NK-92 (cell line): ENCODE data around the gene SLC1A2.

Experiments used
- DNase-seq: peaks from one replicate; lab custom pipeline; 2025; ENCODE audit not compliant: unreplicated experiment; lab: John Stamatoyannopoulos, UW

Gene SLC1A2

DNA sequence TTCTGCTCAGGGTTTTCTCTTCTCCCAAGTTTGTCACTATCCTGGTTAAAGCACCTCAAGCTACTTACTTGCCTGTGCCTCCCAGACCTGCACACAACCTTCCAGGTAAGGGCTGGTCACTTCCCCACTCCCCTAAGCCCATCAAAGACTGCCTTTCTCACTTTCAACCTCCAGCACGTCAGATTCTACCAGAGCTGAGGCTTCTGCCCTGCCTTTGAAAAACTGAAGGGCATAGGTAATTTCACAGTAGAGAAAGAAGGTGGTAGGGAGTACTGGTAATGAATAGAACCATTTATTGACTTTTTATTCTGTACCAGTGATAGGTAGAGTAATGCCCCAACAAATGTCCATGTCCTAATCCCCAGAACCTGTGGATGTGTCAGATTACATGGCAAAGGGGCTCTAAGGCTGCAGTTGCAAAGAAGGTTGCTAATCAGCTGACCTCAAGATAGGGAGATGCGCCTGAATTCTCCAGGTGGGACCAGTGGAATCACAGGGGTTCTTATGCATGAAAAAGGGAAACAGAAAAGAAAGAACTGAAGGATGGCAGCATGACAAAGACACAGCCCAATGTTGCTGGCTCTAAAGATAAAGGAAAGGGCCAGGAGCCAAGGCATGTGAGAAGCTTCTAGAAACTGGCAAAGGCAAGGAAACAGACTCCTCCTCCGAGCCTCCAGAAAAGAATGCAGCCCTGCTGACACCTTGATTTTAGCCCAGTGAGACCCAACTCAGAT is 89.0 kb downstream of the SLC1A2 start:
- no peak for DNase-seq

DNA sequence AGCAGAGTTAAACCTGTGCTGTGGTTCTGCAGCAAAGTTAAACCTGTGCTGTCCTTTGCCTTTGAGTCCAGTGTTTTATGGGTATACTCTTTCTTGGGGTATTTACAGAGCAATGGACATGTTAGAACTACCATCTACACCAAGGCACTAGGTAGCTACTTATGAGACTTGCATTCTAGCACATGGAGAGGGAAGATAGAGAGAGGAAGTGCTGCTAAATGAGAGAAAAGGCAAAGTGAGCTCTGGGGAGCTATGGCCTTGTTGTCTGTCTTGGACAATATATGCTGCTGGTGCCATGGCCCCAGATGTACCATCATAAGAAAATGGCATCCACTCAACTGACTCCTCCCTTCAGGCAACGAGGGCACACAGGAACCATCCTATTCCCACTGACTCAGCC is 91.5 kb downstream of the SLC1A2 start:
- DNase-seq, result no peak

DNA sequence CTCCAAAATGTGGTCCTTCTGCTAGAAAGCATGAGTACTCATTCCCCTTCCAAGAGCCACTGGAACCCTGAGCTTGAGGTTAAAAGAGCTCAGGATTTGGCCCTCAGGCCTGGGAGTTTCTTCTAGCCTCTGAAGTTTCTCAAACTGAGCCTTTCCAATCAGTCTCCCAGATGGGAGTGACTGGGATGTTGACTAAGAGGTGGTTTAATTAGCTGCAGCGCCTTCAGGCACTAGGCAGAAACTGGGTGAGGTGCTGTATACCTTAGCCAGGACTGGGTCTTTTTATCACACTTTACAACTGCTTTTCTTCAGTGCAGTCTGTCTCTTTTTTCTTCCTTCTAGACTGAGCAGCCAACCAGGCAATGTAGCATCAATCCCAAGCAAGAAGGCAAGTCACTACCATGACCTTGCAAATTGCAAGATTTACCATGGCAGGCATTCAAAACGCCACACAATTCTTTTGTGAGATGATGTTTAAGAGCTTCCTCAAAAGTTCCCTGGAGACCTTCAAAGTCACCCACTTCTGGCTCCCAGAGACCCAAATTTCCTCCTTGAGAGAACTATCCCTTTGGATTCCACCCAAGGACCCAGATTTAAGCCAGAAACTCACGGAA is 93.0 kb downstream of the SLC1A2 start:
- DNase-seq, result no peak

DNA sequence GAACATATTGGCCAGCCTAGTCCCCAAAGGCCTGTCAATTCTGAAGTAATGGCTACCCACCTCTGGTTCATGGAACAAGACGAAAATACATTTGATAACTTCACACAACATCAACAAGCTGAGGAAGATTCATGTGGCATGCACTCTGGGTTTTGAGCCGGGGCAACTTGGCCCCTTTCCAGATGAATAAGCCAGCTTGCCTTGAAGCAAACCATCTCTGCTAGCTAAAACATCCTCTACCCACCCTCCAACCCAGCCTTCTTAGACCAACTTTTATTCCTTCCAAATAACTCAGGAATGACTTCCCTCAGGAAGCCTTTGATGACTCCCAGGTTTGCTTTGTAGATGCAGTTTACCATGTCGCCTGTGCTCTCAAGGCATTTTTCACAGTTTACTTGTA is 94.4 kb downstream of the SLC1A2 start:
- DNase-seq, result no peak

DNA sequence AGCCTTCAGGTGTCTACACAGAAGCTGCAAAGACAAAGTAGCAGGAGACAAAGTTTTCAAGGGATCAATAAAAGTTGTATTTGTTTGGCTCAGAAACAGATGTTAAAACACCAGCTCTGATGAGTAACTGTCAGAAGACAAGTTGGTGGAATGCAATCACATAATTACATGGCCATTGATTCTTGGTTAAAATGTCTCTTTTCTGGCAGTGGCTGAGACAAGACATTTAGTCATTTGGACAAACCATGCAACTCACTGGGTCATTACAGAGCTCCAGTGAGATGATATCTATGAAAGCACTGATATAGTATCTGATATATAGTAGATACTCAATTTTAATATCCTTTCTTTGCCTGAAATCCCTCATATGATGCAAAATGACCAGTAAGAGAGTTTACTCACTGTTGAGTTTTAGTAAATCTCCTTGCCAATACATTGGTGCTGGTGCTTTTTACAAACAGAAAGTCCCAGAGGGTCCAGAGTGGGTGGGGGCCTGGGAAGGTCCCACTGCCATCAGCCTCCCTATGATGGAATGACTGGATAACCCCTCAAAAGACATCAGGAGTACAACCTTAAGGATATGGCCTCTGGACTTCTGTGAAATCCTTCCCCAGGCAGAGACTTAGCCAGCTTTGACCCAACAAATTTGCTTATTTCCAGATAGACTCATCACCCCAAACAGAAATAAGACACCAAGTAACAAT is 95.0 kb downstream of the SLC1A2 start:
- DNase-seq, result no peak

DNA sequence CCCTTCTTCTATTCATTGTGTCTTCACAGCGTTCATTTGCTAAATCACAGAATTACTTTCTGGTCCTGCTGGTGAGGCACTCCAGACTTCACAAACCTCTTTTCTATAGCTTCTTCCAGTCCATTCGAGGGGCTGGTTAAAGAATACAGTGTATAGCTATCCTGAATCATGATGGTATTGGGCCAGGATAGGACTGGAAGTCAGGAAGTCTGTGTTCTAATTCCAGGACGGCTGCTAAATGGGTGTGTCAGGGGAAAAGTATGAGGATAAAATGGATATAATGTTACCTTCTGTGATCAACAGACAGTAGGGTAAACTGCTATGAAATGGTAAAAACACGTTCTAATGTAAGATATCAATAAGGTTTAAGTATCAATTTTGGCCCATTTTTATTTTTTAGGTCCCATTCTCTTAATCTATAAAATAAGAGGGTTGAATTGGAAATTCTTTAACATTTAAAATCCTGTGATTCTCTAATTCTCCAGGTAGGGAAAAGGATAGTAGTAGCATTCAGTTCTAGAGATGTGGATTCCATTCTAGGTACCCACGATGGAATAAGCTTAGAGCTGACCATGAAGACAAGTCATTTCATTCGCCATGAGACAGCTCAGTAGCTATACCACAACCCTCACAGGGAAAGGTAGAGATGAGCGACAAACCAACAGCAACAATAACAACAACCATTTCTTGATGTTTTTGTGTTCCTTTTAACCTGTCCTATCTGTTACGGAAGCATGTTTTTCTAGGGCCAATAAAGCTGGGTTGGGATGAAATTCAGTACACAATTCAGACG is 96.1 kb downstream of the SLC1A2 start:
- DNase-seq, result no peak

DNA sequence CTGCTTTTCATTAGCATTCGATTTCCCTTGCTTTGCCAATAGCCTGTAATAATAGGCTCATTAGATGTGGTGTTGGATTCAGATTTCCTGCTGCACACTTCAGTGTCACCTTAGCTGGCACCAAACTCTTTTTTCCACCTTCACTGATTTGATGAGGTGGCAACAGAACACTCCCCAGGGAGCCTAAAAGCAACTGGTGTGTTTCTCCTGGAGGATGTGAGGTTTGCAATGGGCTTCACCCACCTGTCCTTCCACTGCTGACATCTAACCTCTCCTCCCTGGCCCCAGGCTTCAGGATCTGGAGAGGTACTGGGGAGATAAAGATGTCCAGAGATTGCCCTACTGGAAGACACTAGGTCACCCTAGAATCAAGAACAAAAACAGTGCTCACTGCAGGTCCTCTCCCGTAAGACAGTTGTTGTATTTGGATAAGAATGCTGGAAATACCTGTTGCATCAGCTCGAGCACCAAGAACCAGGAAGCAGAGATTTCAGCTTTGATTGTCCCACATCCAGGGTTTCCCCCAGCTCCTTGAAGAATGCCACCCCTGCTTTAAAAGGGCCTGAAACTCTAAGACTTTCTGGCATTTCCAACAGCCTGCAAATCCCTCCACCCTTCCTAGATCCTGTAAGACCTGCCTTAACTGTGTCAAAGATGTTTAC is 96.9 kb downstream of the SLC1A2 start:
- DNase-seq, result no peak

DNA sequence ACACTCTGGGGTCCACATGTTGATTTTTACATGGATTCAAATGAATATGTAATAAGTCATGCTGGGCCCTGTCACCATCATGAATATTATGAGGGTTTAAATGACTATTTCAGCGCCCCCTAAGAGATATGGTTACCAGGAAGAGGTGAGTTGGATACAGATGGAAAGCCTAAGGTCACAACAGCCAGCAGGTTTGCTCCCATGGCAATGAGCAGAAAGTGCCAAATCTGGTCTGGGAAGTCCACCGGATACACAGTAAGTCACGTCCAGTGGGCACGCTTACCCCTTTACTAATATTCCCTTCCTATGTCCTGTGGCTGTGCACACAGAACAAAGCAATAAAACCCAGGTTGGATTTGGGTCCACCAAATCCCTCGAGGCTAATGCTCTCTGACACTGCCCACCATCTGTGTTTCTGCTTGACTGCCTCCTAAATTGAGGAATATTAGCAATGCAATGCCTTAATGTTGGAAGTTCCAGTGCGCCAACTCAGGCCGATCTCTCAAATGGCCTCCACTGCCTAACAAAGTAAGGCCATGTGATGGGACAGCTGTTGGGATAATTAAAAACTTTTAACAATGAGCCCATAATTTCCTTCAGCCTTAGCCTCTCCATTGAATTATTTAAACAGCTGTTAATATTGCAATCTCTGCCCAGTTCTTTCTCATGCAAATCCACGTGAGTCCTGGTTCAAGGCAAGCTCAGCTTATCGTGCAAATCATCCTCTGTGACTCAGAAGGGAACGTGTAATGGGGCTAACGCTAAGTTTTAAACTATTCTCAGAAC is 97.6 kb downstream of the SLC1A2 start:
- no peak for DNase-seq

DNA sequence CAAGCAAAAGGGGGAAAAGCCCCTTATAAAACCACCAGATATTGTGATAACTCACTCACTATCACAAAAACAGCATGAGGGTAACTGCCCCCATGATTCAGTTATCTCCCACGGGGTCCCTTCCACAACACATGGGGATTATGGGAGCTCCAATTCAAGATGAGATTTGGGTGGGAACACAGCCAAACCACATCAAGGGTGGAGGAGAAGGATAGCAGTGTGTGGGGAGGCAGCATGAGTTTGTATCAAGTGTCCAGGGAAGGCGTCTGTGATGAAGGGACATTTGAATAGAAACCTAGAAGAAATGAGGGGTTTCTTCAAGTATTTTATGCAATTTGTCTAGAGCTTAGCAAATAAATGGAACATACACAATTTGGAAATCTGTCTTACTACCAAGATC is 98.2 kb downstream of the SLC1A2 start:
- no peak for DNase-seq

DNA sequence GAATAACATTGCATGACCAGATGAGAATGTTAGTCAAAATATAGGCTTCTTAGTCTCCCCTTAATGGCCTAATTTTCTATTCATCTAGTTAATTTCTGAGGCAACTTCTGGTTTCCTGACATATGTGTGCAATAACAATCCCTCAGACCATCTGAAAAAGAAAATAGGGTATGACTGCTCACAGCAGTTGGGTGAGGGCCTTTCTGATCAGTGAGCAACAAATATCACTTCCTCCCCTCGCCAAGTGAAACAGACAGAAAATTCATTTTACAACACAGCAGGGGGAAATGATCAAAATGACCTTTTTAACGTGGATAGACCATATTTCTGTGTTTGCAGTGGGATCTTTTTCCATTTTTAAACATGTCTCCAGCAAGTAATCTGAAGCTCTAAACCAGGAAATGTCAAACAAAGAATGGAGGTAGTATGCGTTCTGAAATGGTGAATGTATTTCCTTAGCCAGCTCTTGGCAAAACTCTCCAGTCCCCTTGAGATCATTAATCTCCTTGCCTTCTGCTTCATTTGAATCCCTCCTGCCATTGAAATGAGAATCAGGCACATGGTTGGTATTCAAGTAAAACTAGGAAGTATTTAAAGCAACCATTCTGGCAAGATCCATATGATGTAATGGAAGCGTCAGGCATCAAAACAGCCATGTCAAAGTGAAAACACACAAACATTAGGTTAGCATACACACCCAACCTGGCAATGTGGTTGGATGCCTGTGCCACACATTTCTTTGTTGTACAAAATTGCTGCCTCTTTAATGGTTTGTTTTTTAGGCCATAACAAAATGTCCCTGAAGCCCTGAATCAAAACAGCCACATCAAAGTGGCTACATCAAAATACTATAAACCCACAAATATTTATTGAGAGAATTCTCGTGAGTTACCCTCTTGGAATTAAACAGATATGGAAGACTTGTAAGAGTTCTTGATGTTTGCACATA is 100.1 kb downstream of the SLC1A2 start:
- DNase-seq, result no peak

DNA sequence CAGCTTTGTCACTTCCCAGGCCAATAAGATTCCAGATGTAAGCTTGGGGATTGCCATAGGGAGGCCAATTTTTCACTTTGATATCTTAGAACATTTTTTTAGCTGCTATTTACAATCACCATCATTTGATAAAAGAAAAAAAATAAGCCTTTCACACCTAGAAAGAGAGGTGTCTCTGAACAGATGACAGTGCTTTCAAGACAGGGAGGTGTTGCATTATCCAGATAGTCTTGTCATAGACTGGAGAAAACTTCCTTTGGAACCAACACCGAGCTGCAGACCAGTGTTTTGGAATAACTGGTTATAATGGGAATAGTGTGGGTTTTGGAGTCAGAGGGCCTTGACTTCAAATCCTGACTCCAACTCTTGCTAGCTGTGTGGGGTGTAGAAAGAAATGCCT is 101.0 kb downstream of the SLC1A2 start:
- DNase-seq, result no peak

DNA sequence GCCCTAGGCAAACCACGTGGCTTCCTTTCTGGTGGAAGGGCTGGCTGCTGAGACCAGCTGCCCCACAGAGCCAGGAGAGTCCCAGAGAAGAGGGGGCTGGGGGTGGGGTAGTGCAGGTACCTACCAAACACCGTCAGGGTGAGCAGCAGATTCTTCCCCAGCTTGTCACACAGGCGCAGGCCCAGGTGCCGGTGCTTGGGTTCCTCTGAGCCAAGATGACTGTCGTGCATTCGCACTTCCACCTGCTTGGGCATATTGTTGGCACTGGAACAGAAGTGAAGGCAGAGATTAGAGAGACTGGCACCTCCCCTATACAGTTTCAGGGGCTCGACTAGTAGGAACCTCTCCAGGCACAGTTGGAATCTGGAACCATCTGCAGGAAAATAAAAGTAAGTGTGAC is 102.1 kb downstream of the SLC1A2 start:
- DNase-seq, result no peak

DNA sequence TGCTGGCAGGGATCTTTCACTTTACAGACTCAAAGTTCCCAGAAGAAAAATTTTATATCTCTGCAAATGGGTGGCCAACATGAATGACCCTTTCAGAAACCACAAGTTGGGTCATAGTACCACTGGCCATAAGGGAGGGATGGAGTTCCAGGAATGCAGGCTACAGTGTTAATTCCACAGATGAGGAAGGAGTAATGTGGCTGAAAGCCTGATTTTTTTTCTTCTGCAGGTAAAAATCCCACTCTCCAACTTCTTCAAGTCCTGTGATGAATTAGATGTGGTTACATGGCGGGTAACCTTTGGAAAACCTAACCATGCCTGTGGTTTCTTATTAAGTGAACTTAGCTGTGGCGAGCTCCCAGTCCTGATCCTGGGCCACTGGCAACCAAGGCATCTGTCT is 103.2 kb downstream of the SLC1A2 start:
- DNase-seq, result no peak

DNA sequence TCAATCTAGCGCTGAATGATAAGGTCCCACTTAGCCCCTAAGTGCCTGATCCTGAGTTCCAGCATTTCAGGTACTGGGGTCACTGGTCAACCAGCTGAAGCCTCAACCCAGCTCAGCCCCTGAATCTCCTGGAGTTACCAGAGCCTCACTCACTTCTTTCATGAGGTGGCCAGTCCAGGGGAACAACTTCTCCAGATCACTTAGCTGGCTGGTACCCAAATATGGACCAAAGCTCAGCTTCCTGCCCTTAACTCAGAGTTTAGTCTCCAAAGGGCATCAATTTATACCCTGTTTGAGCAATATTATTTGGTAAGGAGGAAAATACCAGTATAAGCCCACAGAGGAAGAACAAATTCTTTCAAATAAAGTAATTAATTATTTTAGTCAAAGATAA is 105.6 kb downstream of the SLC1A2 start:
- no peak for DNase-seq

DNA sequence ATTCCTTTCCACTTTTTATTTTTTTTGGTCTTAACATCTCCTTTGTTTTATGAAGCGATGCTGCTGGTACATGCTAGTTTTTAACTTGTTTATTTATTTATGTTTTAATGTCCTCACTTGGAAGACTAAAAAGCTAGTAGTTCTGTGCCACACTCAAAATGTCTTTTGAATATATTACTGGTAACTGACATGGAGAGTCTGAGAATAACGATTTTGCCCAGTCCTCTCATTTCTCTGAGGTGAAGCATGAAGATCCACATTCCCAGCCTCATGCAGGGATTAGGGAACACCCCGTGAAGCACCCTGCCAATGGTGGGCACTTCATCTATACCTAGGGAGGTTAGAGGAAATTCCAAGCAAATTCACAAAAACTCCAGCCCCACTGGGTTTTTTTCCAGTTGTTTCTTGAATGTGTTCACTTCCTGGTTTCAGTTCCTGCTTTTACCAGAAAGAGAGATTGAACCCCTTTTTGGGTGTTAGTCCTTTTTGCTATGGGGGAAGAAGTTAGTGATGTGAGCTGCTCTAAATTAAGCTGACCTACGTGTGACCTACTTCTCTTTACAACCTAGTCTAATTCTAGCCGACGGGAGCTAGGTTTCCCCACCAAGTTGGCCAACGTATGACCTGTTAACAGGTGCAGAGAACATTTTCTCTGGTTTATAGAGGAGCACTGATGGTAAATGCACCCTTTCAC is 106.1 kb downstream of the SLC1A2 start:
- DNase-seq, result no peak

DNA sequence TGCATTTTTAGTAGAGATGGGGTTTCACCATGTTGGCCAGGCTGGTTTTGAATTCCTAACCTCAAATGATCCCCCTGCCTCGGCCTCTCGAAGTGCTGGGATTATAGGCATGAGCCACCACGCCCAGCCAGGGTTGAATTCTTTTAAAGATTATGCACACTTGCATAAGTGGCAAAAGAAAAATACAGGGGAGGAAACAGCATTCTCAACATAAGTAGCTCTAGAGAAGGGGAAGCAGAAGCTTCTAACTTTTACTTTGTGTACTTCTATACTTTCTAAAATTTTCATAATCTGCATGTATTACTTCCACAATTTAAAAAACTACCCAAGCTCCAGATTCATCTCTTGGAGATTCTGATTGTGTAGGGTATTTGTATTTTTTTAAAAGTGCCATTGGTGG is 108.0 kb downstream of the SLC1A2 start:
- DNase-seq, result no peak

DNA sequence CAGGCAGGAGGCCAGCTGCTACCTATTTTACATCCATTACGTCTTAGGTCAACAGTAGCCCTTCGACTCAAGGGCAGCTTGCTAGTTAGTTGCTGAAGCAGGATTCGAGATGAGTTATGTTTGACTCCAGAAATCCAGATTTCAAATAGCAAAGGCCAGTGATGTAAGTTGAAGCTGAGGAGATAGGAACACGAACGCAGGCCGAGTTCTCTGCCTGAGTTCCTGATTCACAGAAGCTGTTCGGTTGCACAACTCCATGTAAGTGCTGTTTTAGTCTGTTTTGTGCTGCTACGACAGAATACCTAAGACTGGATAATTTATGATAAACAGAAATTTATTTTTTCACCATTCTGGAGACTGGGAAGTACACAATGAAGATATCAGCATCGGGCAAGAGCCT is 111.2 kb downstream of the SLC1A2 start:
- no peak for DNase-seq

DNA sequence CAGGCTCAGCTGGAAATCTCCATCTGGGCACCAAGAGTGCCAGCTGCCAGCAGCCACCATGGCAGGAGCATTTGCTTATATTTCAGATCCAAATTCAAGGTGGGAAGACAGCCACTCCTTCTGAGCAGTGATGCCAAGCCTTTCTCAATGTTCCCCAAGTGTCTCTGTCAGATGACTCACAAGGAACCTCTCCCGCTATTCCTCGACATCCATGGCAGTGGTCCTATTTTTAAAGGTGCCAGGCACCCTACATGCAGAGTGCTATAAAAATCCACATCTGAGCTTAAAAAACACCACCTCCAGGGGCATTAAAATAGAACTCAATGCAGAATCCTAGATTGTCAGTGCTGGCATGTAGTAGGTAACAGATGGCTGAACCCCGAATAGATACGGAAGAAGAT is 112.1 kb downstream of the SLC1A2 start:
- DNase-seq, result no peak
